ENCODE measurements around the gene PCED1A.

Gene PCED1A

DNA sequence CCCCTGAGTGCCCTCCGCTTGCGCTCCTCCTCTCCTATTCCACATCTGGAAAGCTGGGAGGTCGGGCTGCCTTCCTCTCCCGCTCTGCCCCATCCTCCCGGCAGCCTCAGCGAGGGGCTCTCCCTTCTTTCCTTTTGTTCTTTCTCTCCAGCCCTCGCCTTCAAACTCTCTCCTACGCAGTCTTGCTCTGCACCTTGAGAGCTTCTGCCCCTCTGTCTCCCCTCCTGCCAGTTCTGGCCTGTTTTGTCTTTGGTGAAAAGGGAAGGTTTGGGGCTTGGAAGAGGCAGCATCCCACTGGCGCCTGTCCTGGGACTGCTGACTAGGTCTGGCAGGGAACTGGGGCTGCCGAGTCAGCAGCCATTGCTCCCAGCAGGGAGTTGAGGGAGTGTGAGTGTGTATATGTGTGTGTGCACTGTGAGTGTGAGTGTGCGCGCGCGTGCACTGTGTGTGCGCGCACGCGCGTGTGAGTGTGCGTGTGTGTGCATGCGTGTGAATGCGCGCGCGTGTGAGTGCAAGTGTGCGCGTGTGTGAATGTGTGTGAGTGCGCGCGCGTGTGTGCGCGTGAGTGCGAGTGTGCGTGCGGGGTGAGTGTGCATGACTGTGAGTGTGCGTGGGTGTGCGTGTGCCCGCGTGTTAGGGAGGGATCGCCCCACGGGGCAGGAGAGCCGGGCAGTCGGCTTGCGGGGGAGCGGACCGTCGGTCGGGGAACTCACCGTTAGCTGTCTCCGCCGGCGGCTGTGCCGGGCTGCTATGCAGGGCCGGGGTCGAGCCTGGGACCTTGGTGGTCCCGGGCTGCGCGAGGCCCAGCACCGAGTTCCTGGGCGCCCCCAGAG, 40.6 kb downstream of the PCED1A start:
- H3K27me3 ChIP-seq = peaks cover 66% of the 10 kb centered on the region
- H3K36me3 ChIP-seq = no peaks in the 10 kb centered on the region
- peak overlapping the region; percentile 30 to 43 for H3K4me3 ChIP-seq (ENCODE audit: low read depth in 1 of 2, low read length in 1 of 2)
- H3K27ac ChIP-seq = no peak overlapping the region
- TF ChIP-seq, protein P1, sequence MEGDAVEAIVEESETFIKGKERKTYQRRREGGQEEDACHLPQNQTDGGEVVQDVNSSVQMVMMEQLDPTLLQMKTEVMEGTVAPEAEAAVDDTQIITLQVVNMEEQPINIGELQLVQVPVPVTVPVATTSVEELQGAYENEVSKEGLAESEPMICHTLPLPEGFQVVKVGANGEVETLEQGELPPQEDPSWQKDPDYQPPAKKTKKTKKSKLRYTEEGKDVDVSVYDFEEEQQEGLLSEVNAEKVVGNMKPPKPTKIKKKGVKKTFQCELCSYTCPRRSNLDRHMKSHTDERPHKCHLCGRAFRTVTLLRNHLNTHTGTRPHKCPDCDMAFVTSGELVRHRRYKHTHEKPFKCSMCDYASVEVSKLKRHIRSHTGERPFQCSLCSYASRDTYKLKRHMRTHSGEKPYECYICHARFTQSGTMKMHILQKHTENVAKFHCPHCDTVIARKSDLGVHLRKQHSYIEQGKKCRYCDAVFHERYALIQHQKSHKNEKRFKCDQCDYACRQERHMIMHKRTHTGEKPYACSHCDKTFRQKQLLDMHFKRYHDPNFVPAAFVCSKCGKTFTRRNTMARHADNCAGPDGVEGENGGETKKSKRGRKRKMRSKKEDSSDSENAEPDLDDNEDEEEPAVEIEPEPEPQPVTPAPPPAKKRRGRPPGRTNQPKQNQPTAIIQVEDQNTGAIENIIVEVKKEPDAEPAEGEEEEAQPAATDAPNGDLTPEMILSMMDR (IDR thresholded peaks at IDR 0.05) = no peak
- peaks cover 19 to 25% of the 10 kb centered on the region in 2 experiments for H3K4me1 ChIP-seq (ENCODE audit: control insufficient read depth in 1 of 2, insufficient read depth in 1 of 2, low read depth in 1 of 2, low read length in 1 of 2)
- no peaks in the 10 kb centered on the region for H3K9me3 ChIP-seq

DNA sequence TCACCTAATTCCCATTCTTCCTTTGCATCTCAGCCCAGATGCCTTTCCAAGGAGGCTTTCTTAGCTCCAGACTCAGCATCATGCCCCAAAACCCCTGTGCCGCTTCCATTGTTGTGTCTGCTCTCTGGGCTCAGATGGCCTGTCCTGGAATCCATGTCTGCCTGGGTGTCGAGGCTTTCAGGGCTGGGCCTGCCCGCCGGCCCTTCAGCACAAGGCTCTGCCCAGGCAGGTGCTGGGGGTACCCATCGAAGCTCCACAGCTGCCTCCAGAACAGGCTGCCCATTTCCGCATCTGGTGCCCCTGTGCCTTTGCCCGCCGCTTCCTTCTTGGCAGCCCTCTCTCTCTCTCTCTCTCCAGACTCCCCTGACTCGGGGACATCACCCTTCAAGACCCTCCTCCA, 41.2 kb downstream of the PCED1A start:
- TF ChIP-seq, protein P1 (IDR thresholded peaks at IDR 0.05) = no peak
- Histone ChIP-seq H3K36me3 (no peaks in the 10 kb centered on the region), H3K4me1 (ENCODE audit: control insufficient read depth in 1 of 2, insufficient read depth in 1 of 2, low read depth in 1 of 2, low read length in 1 of 2) (peaks cover 19 to 25% of the 10 kb centered on the region in 2 experiments), H3K4me3 (ENCODE audit: low read depth in 1 of 2, low read length in 1 of 2) (peak overlapping the region in 1 of 2 experiments; percentile 43), H3K27ac (no peak overlapping the region), H3K9me3 (no peaks in the 10 kb centered on the region), H3K27me3 (peaks cover 60% of the 10 kb centered on the region)

DNA sequence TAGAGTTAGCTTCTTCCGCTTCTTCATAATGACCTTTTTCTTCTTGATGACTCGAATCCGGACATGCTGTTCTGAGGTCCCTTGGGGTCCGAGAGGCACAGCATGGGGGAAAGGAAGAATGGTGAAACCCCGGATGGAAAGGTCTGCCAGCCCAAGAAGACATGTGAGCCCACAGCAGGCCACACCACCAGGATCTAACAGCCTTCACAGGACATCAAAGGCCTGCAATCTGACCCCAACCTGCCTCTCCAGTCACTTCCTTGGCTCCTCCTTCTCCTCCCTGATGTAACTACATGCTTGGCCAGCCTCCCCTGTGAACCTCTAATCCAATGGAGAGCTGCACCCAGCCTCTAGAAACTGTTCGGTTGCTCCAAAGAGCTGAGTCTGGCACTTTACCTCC, 41.6 kb downstream of the PCED1A start:
- no peaks in the 10 kb centered on the region for H3K36me3 ChIP-seq
- H3K4me3 ChIP-seq (ENCODE audit: low read depth in 1 of 2, low read length in 1 of 2) = no peak overlapping the region
- H3K27ac ChIP-seq = no peak overlapping the region
- TF ChIP-seq, protein P1 (IDR thresholded peaks at IDR 0.05) = no peak
- peaks cover 55% of the 10 kb centered on the region for H3K27me3 ChIP-seq
- H3K4me1 ChIP-seq (ENCODE audit: control insufficient read depth in 1 of 2, insufficient read depth in 1 of 2, low read depth in 1 of 2, low read length in 1 of 2) = peaks cover 19 to 25% of the 10 kb centered on the region in 2 experiments
- no peaks in the 10 kb centered on the region for H3K9me3 ChIP-seq

DNA sequence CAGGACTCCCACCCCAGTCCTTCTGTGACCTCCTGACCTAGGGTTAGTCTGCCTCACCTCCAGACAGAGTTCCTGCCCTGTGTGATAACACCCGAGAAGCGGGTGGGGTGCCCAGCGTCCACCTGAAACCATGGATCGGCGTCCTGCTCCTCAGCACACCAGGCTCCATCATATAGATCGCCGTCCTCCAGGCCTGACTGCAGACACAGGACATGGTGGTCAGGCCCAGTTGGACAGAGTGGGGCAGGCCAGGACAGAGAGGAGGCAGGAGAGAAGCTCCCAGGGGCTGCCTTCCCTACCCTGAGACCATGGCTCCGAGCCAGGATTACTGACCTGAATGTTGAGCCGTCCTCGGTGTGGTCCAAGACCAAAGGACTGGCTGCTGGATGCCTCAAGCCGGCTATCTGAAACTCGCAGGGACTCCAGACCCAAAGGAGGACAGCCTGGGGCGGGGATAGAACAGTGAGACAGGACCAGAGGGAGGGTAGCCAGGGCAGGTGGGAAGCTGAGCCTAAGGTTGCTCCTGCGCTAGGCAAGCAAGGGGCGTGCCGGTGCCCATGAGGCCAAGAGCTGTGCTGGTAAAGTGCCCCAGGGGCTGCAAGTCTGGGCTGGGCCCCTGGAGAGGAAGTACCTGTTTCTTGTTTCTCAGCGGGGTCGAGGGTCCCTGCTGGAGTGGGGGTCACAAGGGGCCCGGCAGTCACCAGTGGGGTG, 42.2 kb downstream of the PCED1A start:
- Histone ChIP-seq H3K4me1 (ENCODE audit: control insufficient read depth in 1 of 2, insufficient read depth in 1 of 2, low read depth in 1 of 2, low read length in 1 of 2) (peaks cover 19 to 25% of the 10 kb centered on the region in 2 experiments), H3K36me3 (no peaks in the 10 kb centered on the region), H3K4me3 (ENCODE audit: low read depth in 1 of 2, low read length in 1 of 2) (no peak overlapping the region), H3K27ac (no peak overlapping the region), H3K27me3 (peaks cover 50% of the 10 kb centered on the region), H3K9me3 (no peaks in the 10 kb centered on the region)
- TF ChIP-seq, protein P1 (IDR thresholded peaks at IDR 0.05) = no peak

DNA sequence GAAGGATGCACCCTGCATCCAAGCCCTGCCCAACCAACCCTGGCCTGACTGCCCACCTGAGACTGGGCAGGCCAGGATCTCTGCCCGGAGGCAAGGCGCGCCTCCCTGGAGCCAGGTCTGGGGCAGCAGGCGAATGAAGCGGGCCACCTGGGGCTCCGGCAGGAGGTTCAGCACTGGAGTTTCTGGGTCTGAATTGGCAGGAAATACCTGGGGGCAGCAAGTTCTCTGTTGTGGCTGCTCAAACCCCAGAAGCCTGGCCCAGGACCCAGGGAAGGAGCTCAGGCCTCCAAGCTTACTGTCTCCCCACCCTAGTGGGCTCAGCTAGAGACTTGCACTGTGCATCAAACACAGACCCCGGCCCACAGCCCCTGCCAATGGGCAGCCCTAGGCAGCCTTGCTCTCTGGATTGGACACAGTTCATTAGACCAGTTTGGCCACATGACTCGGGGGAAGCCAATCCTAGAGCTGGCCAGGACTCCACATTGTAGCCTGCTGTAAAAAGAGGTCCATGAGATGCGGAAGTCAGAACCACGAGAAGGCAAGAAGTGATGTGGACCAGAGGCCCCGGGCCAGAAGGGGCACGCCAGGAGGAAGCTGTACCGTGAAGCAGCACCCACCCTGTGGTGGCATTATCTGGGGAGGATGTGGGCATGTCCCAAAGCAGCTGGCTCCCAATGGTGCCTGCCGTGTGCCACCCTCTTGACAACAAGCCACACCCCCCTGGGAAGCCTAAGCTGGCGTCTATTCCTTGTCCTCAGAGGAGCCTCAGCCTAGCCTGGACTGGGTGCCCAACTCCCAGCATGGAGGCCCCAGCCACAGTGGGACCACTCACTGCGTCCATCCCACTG, 43.1 kb downstream of the PCED1A start:
- no peak overlapping the region for H3K4me3 ChIP-seq (ENCODE audit: low read depth in 1 of 2, low read length in 1 of 2)
- no peak overlapping the region for H3K27ac ChIP-seq
- H3K9me3 ChIP-seq = no peaks in the 10 kb centered on the region
- H3K4me1 ChIP-seq (ENCODE audit: control insufficient read depth in 1 of 2, insufficient read depth in 1 of 2, low read depth in 1 of 2, low read length in 1 of 2) = peaks cover 19 to 25% of the 10 kb centered on the region in 2 experiments
- peaks cover 41% of the 10 kb centered on the region for H3K27me3 ChIP-seq
- TF ChIP-seq, protein P1 (IDR thresholded peaks at IDR 0.05) = no peak
- H3K36me3 ChIP-seq = no peaks in the 10 kb centered on the region
